Heart left ventricle (tissue), 16 donors: ENCODE data around the gene RAB6B. TPM values are rescaled to one million over a fixed set of nuclear protein-coding genes. Genes with fewer than 3 reads are reported as not detected.

Experiments used
- ATAC-seq, 4 donors: fragments of 200-7000 bp; cut with Tn5 transposase; one replicate each; pipeline ENCODE4 v1.9.1; 2020 to 2022; ENCODE audit warnings: moderate library complexity in 4 of 4, mild to moderate bottlenecking in 3 of 4, moderate number of reproducible peaks in 1 of 4
- DNase-seq, 5 donors: peaks; one replicate each; pipeline ENCODE4 v3.0.0-alpha.2; 2020
- H3K27ac ChIP-seq, 12 donors: fragments of 200-600 bp; sonication (generic) in 4 of 12; one replicate each; pipeline versions ENCODE4 v1.5.0 to v1.8.0; 2016 to 2022; ENCODE audit warnings: mild to moderate bottlenecking in 2 of 12
- H3K27me3 ChIP-seq, 9 donors: fragments of 200-600 bp; sonication (generic) in 2 of 9; one replicate each; pipeline versions ENCODE4 v1.5.1 to v1.8.0; 2016 to 2022; ENCODE audit warnings: mild to moderate bottlenecking in 3 of 9
- H3K36me3 ChIP-seq, 9 donors: fragments of 200-600 bp; sonication (generic) in 2 of 9; one replicate each; pipeline versions ENCODE4 v1.5.0 to v1.8.0; 2018 to 2022; ENCODE audit warnings: mild to moderate bottlenecking in 2 of 9
- H3K4me1 ChIP-seq, 12 donors: fragments of 200-600 bp; sonication (generic) in 4 of 12; one replicate each; pipeline versions ENCODE4 v1.5.0 to v1.8.0; 2016 to 2022; ENCODE audit warnings: mild to moderate bottlenecking in 3 of 12
- H3K4me3 ChIP-seq, 12 donors: fragments of 200-600 bp; sonication (generic) in 4 of 12; one replicate each; pipeline versions ENCODE4 v1.5.0 to v1.8.0; 2017 to 2022; ENCODE audit warnings: mild to moderate bottlenecking in 9 of 12, moderate library complexity in 4 of 12
- H3K9me3 ChIP-seq, 12 donors: fragments of 200-600 bp; sonication (generic) in 4 of 12; one replicate each; pipeline versions ENCODE4 v1.5.0 to v1.8.0; 2016 to 2022; ENCODE audit warnings: mild to moderate bottlenecking in 1 of 12
- CTCF ChIP-seq, 12 donors: fragments of 200-600 bp; sonication (generic) in 4 of 12; IDR thresholded peaks; one replicate each; pipeline versions ENCODE4 v1.5.0 to v1.8.0; 2018 to 2022; ENCODE audit warnings: antibody characterized with exemption in 12 of 12, mild to moderate bottlenecking in 5 of 12
- POLR2A ChIP-seq, 2 donors: fragments of 450-650 bp; IDR thresholded peaks; one replicate each; pipeline ENCODE4 v1.6.1; 2017; ENCODE audit warnings: antibody characterized with exemption in 2 of 2, mild to moderate bottlenecking in 2 of 2, moderate library complexity in 2 of 2
- WGBS, 4 donors: extraction: QIAGEN DNeasy Blood & Tissue Kit in 2 of 4; methylation state at CpG; one replicate each; pipeline versions ENCODE4 v1.1.5 to v1.1.7; 2013 to 2018; 5-methylcytosine and 5-hydroxymethylcytosine counted together
- intact Hi-C, 10 donors: fragments of 100-400 bp; cut with DNase I; formaldehyde crosslinking; loops; one replicate each; pipeline versions ENCODE4 v1.11.1 to v1.14.2; 2022
- polyA plus RNA-seq, 2 donors: library from polyadenylated mRNA; stranded (reverse); fragments of 200-250 nt; gene quantifications; one replicate each; pipeline ENCODE4 v1.2.3, GENCODE V29; 2013
- total RNA-seq, 9 donors: library from RNA; depleted of rRNA in 2 of 9; stranded (reverse); fragments of >200 nt in 2 of 9; fragmentation: NEBNext Ultra II Directional in 3 of 9; extraction: Animal tissue kit (Norgen Biotek cat#: 25700) in 3 of 9; gene quantifications; one replicate each; pipeline versions ENCODE4 v1.1.0 to v1.2.4, GENCODE V29; 2016 to 2023
- donor health status: ischemic (EF 13 %, LVEDD 7.1; RV severe dilation, severe dysfunction).
- donor health status: healthy with polysubstance abuse.
- donor health status: DM: no; HTN: yes; CAD: no.
- donor health status: DM: no; HTN: no; CAD: no.
- donor health status: ischemic (EF 25% LVEDD 6.9; RV normal size, moderate dysfunction).
- donor health status: ischemic (EF 25% LVEDD 5.7; RV mildly dilated, moderate dysfunction).
- donor health status: healthy.
- donor health status: DM: yes; HTN: yes; CAD: no.
- donor health status: ischemic (EF 35%, LVEDD 5.7; RV mildly dilated, moderate dysfunction).
- donor health status: nonischemic (EF 11% LVEDD 7.7; RV severe dilation, severe dysfunction).
- donor health status: DM: yes; HTN: yes; CAD: no.
- donor health status: PGD.
- donor health status: ischemic (EF 29% LVEDD 5.4; RV normal size, mild dysfunction).
- donor health status: nonischemic (EF 23%, LVEDD 6.1; RV moderate dilation, normal function).

Gene RAB6B
- total and polyA plus RNA-seq, 11 donors = 12.4 to 57.2 (median 43.1) TPM

- 75 to 90% (median 78%) methylated on average over 5 of the region's 5 CpGs for WGBS, 4 donors
- no peak for DNase-seq
- H3K27me3 ChIP-seq = no peaks in the 10 kb centered on the region
- H3K4me1 ChIP-seq = peaks cover 0 to 59% (median 27%) of the 10 kb centered on the region in 12 donors
- TF ChIP-seq CTCF (IDR thresholded peaks at IDR 0.05) (no peak), POLR2A (IDR thresholded peaks at IDR 0.05) (no peak)
- H3K4me3 ChIP-seq = no peak overlapping the region
- peak in 2 of 4 donors; percentile 4 to 23 for ATAC-seq
- intact Hi-C loops = loop anchor here in 1 of 10 donors (5.0 kb wide), 1 partner anchor 84 kb away; the partner anchor contains the start of gene SLCO2A1
- H3K9me3 ChIP-seq = no peaks in the 10 kb centered on the region
- H3K36me3 ChIP-seq = no peaks in the 10 kb centered on the region
- H3K27ac ChIP-seq = peak overlapping the region in 6 of 12 donors; percentile 6 to 77 (median 50)
Measured at GRCh38 chr3:133943639-133944141, 48.0 kb upstream of the RAB6B start.

GRCh38 chr3:133943031-133943535, 47.4 kb upstream of the RAB6B start:
- H3K4me3 ChIP-seq = no peak overlapping the region
- H3K9me3 ChIP-seq = no peaks in the 10 kb centered on the region
- DNase-seq (peak in 1 of 5 donors; percentile 4), ATAC-seq (no peak)
- intact Hi-C loops = loop anchor here in 1 of 10 donors (5.0 kb wide), 1 partner anchor 84 kb away; the partner anchor contains the start of gene SLCO2A1
- H3K27ac ChIP-seq = peak overlapping the region in 1 of 12 donors; percentile 15
- no peaks in the 10 kb centered on the region for H3K27me3 ChIP-seq
- H3K36me3 ChIP-seq = no peaks in the 10 kb centered on the region
- 94 to 97% (median 97%) methylated on average over 2 of the region's 2 CpGs for WGBS, 4 donors
- TF ChIP-seq CTCF (IDR thresholded peaks at IDR 0.05) = no peak
- peaks cover 0 to 54% (median 26%) of the 10 kb centered on the region in 12 donors for H3K4me1 ChIP-seq

- 61 to 70% (median 68%) methylated on average over 7 of the region's 7 CpGs for WGBS, 4 donors
- Histone ChIP-seq H3K27ac (no peak overlapping the region), H3K9me3 (no peaks in the 10 kb centered on the region), H3K4me1 (peaks cover 0 to 42% (median 24%) of the 10 kb centered on the region in 12 donors), H3K36me3 (no peaks in the 10 kb centered on the region), H3K4me3 (no peak overlapping the region), H3K27me3 (no peaks in the 10 kb centered on the region)
- DNase-seq (peak in 1 of 5 donors; percentile 9), ATAC-seq (no peak)
- TF ChIP-seq POLR2A (IDR thresholded peaks at IDR 0.05) (no peak), CTCF (IDR thresholded peaks at IDR 0.05) (no peak)
- intact Hi-C loops = loop anchor here in 2 of 10 donors (2.0 to 5.0 kb wide), 2 partner anchors 49 to 86 kb away; partner anchors contain the start of gene SLCO2A1 (in 1 of the 2)
Measured at GRCh38 chr3:133941415-133941821, 45.7 kb upstream of the RAB6B start.

- H3K27ac ChIP-seq = no peak overlapping the region
- 86 to 99% (median 87%) methylated on average over 6 to 10 of the region's 10 CpGs for WGBS, 4 donors
- DNase-seq = peak in 1 of 5 donors; percentile 6
Measured at GRCh38 chr3:133940536-133940935, 44.9 kb upstream of the RAB6B start.

More at GRCh38 chr3:133940536-133940935, 44.9 kb upstream of the RAB6B start:
- TF ChIP-seq POLR2A (IDR thresholded peaks at IDR 0.05) (no peak), CTCF (IDR thresholded peaks at IDR 0.05) (no peak)
- intact Hi-C loops = loop anchor here in 2 of 10 donors (2.0 to 5.0 kb wide), 2 partner anchors 50 to 87 kb away; partner anchors contain the start of gene SLCO2A1 (in 1 of the 2)
- Histone ChIP-seq H3K4me3 (no peak overlapping the region), H3K4me1 (peaks cover 0 to 33% (median 16%) of the 10 kb centered on the region in 12 donors), H3K36me3 (no peaks in the 10 kb centered on the region), H3K9me3 (no peaks in the 10 kb centered on the region), H3K27me3 (no peaks in the 10 kb centered on the region)
- no peak for ATAC-seq
